Measurements from ENCODE around the gene NPLOC4.
A peak's percentile ranks its signal among the peaks of the same experiment; 100 is the strongest.

NPLOC4 gene

GRCh38 chr17:81538651-81539570, 98.0 kb downstream of the NPLOC4 start:
- Histone ChIP-seq H4K20me1 (peaks cover 43% of the 10 kb centered on the region), H3K36me3 (peaks cover 56% of the 10 kb centered on the region), H3K27ac (0 out of 2 replicates have a peak overlapping the region, but pooled peaks have one; percentile 44), H3K4me3 (no peak overlapping the region), H3K4me2 (peak overlapping the region; percentile 63), H3K9me3 (no peaks in the 10 kb centered on the region), H3K9ac (0 out of 2 replicates have a peak overlapping the region, but pooled peaks have one; percentile 10), H3K27me3 (peaks cover 18% of the 10 kb centered on the region), H3K4me1 (peaks cover 42% of the 10 kb centered on the region)
- TF ChIP-seq Cebpa-rat (IDR thresholded peaks at IDR 0.05): no peak

GRCh38 chr17:81537856-81538555, 98.9 kb downstream of the NPLOC4 start:
- no peak for TF ChIP-seq Cebpa-rat (IDR thresholded peaks at IDR 0.05)
- Histone ChIP-seq H3K4me2 (peak overlapping the region; percentile 63), H4K20me1 (peaks cover 51% of the 10 kb centered on the region), H3K27me3 (peaks cover 18% of the 10 kb centered on the region), H3K9me3 (no peaks in the 10 kb centered on the region), H3K27ac (0 out of 2 replicates have a peak overlapping the region, but pooled peaks have one; percentile 44), H3K9ac (no peak overlapping the region), H3K36me3 (peaks cover 47% of the 10 kb centered on the region), H3K4me1 (peaks cover 48% of the 10 kb centered on the region), H3K4me3 (no peak overlapping the region)

GRCh38 chr17:81537343-81537855, 99.5 kb downstream of the NPLOC4 start:
- peaks cover 18% of the 10 kb centered on the region for H3K27me3 ChIP-seq
- peak overlapping the region; percentile 63 for H3K4me2 ChIP-seq
- no peaks in the 10 kb centered on the region for H3K9me3 ChIP-seq
- H3K4me1 ChIP-seq: peaks cover 50% of the 10 kb centered on the region
- H3K4me3 ChIP-seq: no peak overlapping the region
- H3K36me3 ChIP-seq: peaks cover 41% of the 10 kb centered on the region
- peaks cover 55% of the 10 kb centered on the region for H4K20me1 ChIP-seq
- no peak for TF ChIP-seq Cebpa-rat (IDR thresholded peaks at IDR 0.05)
- H3K9ac ChIP-seq: no peak overlapping the region
- 0 out of 2 replicates have a peak overlapping the region, but pooled peaks have one; percentile 44 for H3K27ac ChIP-seq

GRCh38 chr17:81536299-81537290, 100.3 kb downstream of the NPLOC4 start:
- Histone ChIP-seq H3K4me3 (no peak overlapping the region), H4K20me1 (peaks cover 55% of the 10 kb centered on the region), H3K27ac (no peak overlapping the region), H3K36me3 (peaks cover 36% of the 10 kb centered on the region), H3K9ac (no peak overlapping the region), H3K9me3 (0 out of 2 replicates have a peak, but pooled peaks cover 4% of the 10 kb centered on the region), H3K4me1 (peaks cover 50% of the 10 kb centered on the region), H3K4me2 (no peak overlapping the region), H3K27me3 (peaks cover 18% of the 10 kb centered on the region)
- no peak for TF ChIP-seq Cebpa-rat (IDR thresholded peaks at IDR 0.05)

GRCh38 chr17:81535480-81536298, 101.2 kb downstream of the NPLOC4 start:
- no peak overlapping the region for H3K9ac ChIP-seq
- H4K20me1 ChIP-seq: peaks cover 55% of the 10 kb centered on the region
- no peak overlapping the region for H3K4me3 ChIP-seq
- no peak overlapping the region for H3K27ac ChIP-seq
- no peak overlapping the region for H3K4me2 ChIP-seq
- H3K27me3 ChIP-seq: peaks cover 18% of the 10 kb centered on the region
- peaks cover 27% of the 10 kb centered on the region for H3K36me3 ChIP-seq
- TF ChIP-seq Cebpa-rat (IDR thresholded peaks at IDR 0.05): no peak
- 0 out of 2 replicates have a peak, but pooled peaks cover 7% of the 10 kb centered on the region for H3K9me3 ChIP-seq
- H3K4me1 ChIP-seq: peaks cover 52% of the 10 kb centered on the region

GRCh38 chr17:81535007-81535328, 101.9 kb downstream of the NPLOC4 start:
- H4K20me1 ChIP-seq: peaks cover 55% of the 10 kb centered on the region
- peaks cover 23% of the 10 kb centered on the region for H3K27me3 ChIP-seq
- no peak overlapping the region for H3K4me3 ChIP-seq
- peaks cover 59% of the 10 kb centered on the region for H3K4me1 ChIP-seq
- peak overlapping the region; percentile 53 for H3K9ac ChIP-seq
- 0 out of 2 replicates have a peak, but pooled peaks cover 7% of the 10 kb centered on the region for H3K9me3 ChIP-seq
- no peak for TF ChIP-seq Cebpa-rat (IDR thresholded peaks at IDR 0.05)
- H3K4me2 ChIP-seq: peak overlapping the region; percentile 80
- H3K36me3 ChIP-seq: peaks cover 20% of the 10 kb centered on the region
- peak overlapping the region; percentile 64 for H3K27ac ChIP-seq

- Histone ChIP-seq H3K27ac (peak overlapping the region; percentile 64), H3K4me3 (no peak overlapping the region), H3K9ac (peak overlapping the region; percentile 53), H3K9me3 (0 out of 2 replicates have a peak, but pooled peaks cover 7% of the 10 kb centered on the region), H3K36me3 (peaks cover 14% of the 10 kb centered on the region; the same call in 1 of the 2 replicates), H3K4me1 (peaks cover 58% of the 10 kb centered on the region), H3K27me3 (peaks cover 26% of the 10 kb centered on the region), H3K4me2 (peak overlapping the region; percentile 80), H4K20me1 (peaks cover 54% of the 10 kb centered on the region)
- TF ChIP-seq Cebpa-rat (IDR thresholded peaks at IDR 0.05): no peak
These were observed 102.5 kb downstream of the NPLOC4 start for GRCh38 chr17:81534157-81535006.
